HFF-Myc (cell line): Measurements from ENCODE around the gene TEX22.

Experiments used
- DNase-seq: peaks from one replicate; pipeline ENCODE4 v3.0.0-alpha.2; 2011; ENCODE audit warnings: low read depth; ENCODE audit errors: extremely low read depth
- H3K4me3 ChIP-seq: replicated peaks from 2 replicates; pipeline ENCODE4 v1.5.1; 2011; ENCODE audit warnings: low read depth, mild to moderate bottlenecking, control low read depth, low read length
- TF ChIP-seq, protein P1 (sequence below): IDR thresholded peaks from 2 replicates; pipeline ENCODE4 v1.5.1; 2012; ENCODE audit warnings: mild to moderate bottlenecking, low read depth, low read length, control low read depth; ENCODE audit errors: missing control alignments

The TEX22 gene, protein sequence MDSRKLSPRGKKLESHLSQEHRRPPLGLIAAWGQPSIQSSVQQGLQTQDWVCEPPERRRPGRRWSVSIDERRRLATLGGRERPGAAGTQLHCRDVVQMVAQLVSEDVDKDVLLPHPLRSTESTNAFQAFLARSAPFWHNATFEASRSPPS

DNA sequence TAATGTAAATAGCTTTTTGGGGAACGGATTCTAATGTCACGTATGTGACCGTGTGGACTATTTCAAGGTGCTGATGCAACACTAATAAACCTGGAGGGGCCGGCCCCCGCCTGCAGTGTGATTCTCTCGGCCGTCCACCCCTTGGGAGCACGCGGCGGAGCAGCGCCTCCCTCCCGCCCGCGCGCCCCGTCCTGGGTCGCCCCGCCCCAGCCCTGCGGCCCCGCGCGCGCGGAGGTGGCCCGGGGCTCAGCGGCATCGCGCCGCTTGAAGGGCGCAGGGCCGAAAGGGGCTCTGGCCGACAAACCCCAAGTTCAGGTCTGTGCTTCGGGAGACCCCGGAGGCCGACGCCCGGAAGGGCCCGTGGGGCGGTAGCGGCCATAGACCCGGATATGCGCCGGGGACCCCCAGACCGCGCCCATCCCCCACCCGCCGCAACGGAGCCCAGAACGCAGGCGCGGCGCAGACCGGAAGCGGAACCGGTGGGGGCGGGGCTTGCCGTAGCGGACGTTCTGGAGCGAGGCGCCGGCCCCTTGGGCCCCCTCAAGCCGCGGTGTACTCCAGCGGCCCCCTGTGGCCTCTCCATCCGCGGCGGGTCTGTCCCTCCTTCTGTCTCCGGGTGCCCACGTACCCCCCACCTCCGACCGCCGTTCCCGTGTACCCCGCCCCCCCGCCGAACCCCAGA is at the start of gene TEX22:
TSS of gene TEX22 (plus strand) at position 495 of the 682 bp plus-strand sequence. CDS start 803 bp downstream, outside the sequence.
- peak; percentile 24 for DNase-seq
- H3K4me3 ChIP-seq: peak within 1 kb of the TSS; percentile 71
- TF ChIP-seq, protein P1, sequence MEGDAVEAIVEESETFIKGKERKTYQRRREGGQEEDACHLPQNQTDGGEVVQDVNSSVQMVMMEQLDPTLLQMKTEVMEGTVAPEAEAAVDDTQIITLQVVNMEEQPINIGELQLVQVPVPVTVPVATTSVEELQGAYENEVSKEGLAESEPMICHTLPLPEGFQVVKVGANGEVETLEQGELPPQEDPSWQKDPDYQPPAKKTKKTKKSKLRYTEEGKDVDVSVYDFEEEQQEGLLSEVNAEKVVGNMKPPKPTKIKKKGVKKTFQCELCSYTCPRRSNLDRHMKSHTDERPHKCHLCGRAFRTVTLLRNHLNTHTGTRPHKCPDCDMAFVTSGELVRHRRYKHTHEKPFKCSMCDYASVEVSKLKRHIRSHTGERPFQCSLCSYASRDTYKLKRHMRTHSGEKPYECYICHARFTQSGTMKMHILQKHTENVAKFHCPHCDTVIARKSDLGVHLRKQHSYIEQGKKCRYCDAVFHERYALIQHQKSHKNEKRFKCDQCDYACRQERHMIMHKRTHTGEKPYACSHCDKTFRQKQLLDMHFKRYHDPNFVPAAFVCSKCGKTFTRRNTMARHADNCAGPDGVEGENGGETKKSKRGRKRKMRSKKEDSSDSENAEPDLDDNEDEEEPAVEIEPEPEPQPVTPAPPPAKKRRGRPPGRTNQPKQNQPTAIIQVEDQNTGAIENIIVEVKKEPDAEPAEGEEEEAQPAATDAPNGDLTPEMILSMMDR: no peak

DNA sequence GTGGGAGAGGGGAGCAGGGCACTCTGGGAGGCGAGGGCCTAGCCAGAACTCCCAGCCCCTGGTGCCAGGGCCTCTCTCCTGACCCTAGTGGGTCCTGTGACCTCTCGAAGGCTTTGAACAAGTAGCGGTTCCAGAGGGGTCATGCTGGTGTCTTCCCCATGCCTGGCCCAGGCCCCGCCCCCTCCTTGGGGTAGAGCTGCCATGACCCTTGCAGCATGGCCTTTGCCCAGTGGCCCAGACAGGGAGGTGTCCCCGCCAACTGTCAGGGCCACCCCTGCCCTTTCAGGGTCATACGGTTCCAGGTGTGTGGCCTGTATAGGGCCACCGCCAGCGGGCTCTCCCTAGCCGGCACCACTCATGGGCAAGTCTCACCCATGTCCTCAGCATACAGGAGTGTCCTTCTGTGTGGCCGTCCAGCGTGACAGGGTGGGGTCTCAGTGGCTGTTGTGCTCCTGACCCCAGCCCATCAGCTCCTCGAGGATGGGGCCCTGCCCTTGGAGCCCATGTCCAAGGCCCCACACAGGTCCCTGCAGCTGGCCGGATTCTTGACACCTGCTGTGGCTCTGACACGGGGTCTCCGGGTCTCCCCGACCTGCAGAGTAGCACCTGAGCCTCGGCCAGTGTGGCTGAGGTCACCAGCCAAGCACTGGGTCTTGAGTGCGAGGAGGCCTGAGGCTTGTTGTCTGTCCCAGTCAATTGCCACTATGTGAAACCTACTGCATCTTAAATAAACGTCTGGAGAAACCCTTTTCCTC is 49.2 kb upstream of the TEX22 start:
- TF ChIP-seq, protein P1: no peak
- no peak overlapping the region for H3K4me3 ChIP-seq
- DNase-seq: no peak

DNA sequence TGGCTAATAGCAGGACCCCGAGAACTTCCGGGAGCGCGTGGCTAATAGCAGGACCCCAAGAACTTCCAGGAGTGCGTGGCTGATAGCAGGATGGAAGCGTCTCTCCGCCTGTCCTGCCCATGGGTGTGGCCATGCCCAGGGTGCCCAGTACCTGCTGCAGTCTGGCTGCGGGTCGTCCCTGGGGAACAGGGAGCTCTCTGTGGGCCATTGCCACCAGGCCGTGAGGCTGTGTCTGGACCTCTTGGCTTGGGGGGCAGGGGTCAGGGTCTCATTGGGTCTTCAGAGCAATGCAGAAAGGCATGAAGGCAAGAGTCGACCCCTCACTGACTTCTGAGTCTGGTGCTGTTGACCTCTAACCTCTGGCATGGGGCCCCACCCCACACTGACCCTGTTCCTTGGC is 48.3 kb upstream of the TEX22 start:
- TF ChIP-seq, protein P1: no peak
- DNase-seq: no peak
- no peak overlapping the region for H3K4me3 ChIP-seq

DNA sequence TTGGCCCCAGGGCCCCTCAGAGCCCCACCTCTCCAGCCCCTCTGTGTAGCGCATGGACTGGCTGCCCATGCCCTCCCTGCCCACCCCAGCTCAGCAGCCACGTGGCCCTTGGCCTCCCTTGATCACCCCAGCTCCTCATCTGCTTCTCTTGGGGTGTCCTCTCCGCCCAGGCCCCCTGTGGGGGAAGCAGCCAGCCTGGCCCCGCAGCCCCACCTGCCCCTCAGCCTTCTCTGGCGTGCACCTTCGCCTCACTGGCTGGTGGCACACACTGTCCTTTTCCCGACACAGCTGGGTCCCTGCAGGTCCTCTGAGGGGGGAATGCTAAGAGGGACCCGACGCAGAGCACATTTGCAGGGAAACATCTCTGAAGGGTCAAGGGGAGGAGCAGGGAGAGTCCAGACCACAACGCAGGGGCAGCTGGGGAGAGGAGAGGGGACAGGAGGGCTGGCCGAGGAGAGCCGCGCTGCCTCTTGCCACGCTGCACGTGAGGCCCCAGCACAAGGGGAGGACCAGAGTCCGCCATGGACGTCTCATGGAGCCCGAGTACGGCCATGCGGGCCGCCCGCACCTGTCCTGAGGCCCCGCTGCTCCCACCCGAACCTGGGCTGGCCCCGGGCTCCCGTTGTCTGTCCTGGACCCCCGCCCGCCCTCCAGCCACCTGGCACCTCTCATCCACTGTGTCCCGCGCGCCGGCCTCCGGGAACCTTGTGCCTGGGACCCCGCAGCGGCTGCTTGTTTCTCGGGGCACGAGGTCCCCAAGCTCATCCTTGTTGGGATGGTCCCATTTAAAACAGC is 47.7 kb upstream of the TEX22 start:
- TF ChIP-seq, protein P1: no peak

DNA sequence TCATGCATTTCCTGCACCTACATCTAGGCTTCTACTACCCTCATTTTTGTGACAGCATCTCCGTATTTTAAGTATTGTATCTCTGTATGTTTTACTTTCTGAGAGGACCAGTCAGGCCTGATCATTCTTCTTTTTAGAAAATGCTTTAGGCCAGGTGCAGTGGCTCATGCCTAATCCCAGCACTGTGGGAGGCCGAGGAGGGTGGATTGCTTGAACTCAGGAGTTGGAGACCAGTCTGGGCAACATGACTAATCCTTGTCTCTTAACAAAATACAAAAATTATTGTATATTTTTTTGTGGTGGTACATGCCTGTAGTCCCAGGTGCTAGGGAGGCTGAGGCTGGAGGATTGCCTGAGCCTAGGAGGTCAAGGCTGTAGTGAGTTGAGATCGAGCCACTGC is 46.9 kb upstream of the TEX22 start:
- TF ChIP-seq, protein P1: no peak
- no peak overlapping the region for H3K4me3 ChIP-seq
- no peak for DNase-seq

More for the DNA sequence above, 47.7 kb upstream of the TEX22 start:
- H3K4me3 ChIP-seq: no peak overlapping the region
- no peak for DNase-seq
